Erythroblast (primary cell): ENCODE measurements around the gene ZFHX3.

Experiments
- GATA1 ChIP-seq: IDR thresholded peaks from 2 replicates; pipeline ENCODE4 v1.6.1; 2011; ENCODE audit warnings: low read depth, mild to moderate bottlenecking, control low read depth, low read length, moderate library complexity
- POLR2A ChIP-seq: IDR thresholded peaks from 2 replicates; pipeline ENCODE4 v1.6.1; 2011; ENCODE audit warnings: mild to moderate bottlenecking, low read length

GRCh38 chr16:73080931-73081330, 33.0 kb upstream of the ZFHX3 start:
- TF ChIP-seq POLR2A (no peak), GATA1 (no peak)
